Measurements from ENCODE around the gene LNX1.
"Not testable (repeated sequence)": the region's sequence is repeated elsewhere in the genome, so short reads cannot be mapped to it uniquely, and the experiment has no call there.

The LNX1 gene

DNA sequence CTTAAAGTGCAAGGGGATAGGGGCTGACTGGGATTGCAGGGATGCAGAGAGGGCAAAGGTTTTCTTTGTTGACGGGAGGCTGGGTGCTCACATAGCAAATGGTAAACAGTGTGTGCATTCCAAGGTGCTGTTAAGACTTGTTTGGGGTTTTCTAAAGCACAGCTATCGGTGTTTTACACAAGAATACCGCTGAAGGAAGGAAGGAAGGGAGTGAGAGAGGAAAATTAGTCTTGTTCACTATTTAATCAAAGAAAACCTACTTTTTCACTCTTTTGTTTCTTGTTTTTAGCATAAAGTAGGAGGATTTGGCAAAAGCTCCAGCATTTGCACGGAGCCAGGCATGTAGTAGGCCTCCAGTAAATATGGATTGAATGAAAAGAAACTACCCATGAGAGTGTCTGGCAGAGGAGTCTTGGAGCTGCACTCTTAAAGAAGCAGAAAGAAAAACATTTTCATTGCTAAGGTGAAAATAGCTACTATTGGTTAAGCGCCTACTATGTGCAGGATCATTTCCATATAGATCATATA lies 114.2 kb downstream of the LNX1 start:
- no peak overlapping the region for H3K4me3 ChIP-seq (replicated peaks; ENCODE audit: low read depth, low read length)
- no peak for DNase-seq (ENCODE audit: low read depth)

DNA sequence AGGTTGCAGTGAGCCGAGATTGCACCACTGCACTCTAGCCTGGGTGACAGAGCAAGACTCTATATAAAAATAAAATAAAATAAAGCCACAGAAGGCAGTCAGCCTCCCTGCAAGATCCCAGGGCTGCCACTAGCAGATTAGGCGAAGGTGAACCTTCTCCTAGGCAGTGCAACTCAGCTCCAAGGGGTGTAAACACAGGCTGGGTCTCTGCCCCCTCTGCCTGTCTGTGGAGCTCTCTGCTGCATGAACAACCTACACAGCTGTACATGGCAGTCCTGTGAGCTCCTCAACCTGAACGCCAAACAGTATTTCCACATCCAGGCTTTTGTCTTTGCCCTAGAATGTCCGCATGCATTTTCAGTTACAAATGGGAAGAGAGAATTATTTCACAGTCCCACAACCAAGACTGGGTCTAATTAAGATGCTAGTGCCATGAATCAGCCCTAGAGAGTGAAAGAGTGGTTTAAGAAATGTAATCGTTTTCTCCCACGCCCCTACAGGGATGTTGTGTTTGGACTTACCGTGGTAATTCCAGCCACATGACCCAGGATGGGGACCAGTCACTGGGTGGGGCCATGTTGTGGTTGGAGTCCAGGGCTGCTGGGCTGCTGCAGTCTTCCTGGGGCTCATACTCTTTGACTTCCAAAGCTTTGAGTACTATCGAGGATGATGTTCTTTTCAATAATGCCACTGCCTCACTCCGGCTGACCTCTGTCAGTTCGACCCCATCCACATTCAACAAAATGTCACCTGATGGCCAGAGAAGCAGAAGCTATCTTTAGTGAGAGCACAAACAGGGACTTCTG lies 114.9 kb downstream of the LNX1 start:
- TF ChIP-seq, protein P1, sequence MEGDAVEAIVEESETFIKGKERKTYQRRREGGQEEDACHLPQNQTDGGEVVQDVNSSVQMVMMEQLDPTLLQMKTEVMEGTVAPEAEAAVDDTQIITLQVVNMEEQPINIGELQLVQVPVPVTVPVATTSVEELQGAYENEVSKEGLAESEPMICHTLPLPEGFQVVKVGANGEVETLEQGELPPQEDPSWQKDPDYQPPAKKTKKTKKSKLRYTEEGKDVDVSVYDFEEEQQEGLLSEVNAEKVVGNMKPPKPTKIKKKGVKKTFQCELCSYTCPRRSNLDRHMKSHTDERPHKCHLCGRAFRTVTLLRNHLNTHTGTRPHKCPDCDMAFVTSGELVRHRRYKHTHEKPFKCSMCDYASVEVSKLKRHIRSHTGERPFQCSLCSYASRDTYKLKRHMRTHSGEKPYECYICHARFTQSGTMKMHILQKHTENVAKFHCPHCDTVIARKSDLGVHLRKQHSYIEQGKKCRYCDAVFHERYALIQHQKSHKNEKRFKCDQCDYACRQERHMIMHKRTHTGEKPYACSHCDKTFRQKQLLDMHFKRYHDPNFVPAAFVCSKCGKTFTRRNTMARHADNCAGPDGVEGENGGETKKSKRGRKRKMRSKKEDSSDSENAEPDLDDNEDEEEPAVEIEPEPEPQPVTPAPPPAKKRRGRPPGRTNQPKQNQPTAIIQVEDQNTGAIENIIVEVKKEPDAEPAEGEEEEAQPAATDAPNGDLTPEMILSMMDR (IDR thresholded peaks at IDR 0.05; ENCODE audit: low read length, missing control alignments) = no peak
- H3K4me3 ChIP-seq (replicated peaks; ENCODE audit: low read depth, low read length) = no peak overlapping the region
- peak; percentile 74 for DNase-seq (ENCODE audit: low read depth)

More for the DNA sequence above, 114.2 kb downstream of the LNX1 start:
- TF ChIP-seq, protein P1 (IDR thresholded peaks at IDR 0.05; ENCODE audit: low read length, missing control alignments) = no peak

DNA sequence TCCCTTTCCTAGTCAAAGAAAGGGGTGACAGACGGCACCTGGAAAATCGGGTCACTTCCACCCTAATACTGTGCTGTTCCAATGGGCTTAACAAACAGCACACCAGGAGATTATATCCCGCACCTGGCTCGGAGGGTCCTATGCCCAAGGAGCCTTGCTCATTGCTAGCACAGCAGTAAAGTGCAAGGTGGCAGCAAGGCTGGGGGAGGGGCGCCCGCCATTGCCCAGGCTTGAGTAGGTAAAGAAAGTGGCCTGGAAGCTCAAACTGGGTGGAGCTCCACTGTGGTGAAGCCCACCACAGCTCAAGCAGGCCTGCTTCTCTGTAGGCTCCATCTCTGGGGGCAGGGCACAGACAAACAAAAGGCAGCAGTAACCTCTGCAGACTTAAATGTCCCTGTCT lies 124.7 kb downstream of the LNX1 start:
- not testable (repeated sequence) for DNase-seq (ENCODE audit: low read depth); H3K4me3 ChIP-seq (replicated peaks; ENCODE audit: low read depth, low read length)

DNA sequence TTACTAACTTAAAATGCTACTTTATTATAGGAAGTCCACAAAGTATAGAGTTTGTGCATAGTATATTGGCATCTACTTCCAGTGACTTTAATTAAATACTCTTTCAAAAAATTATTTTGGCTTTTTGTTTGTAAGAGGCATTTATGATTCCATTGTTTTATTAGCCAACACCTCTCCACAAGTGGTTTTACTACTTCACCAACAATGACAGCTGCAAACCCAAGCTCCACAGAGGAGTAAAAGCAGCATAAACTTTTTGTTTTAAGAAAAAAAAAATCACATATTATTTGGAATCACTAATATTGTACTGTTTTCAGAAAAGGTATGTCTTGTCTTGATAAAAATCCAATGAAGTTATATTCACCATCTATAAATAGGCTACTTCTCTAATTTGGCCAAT lies 125.4 kb downstream of the LNX1 start:
- no peak overlapping the region for H3K4me3 ChIP-seq (replicated peaks; ENCODE audit: low read depth, low read length)
- TF ChIP-seq, protein P1 (IDR thresholded peaks at IDR 0.05; ENCODE audit: low read length, missing control alignments) = no peak
- DNase-seq (ENCODE audit: low read depth) = no peak

DNA sequence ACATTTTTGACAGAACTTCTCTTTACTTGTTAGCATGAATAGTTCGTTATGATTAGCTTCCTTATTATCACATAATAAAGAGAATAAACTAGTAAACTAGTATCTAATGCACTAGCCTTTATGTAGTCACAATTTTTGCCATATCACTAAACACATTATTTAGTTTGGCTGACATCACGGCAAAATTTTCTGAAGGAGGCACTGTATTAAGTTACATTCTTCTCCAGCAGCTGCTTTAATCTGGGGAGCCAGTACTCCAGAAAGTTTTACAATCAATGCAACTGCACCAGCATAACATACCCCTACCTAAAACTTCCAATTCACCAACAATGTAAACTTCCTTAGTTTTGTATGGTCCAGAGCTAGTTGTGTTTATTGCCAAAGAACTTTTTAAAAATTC lies 126.0 kb downstream of the LNX1 start:
- no peak for DNase-seq (ENCODE audit: low read depth)
- TF ChIP-seq, protein P1 (IDR thresholded peaks at IDR 0.05; ENCODE audit: low read length, missing control alignments) = no peak
- no peak overlapping the region for H3K4me3 ChIP-seq (replicated peaks; ENCODE audit: low read depth, low read length)

DNA sequence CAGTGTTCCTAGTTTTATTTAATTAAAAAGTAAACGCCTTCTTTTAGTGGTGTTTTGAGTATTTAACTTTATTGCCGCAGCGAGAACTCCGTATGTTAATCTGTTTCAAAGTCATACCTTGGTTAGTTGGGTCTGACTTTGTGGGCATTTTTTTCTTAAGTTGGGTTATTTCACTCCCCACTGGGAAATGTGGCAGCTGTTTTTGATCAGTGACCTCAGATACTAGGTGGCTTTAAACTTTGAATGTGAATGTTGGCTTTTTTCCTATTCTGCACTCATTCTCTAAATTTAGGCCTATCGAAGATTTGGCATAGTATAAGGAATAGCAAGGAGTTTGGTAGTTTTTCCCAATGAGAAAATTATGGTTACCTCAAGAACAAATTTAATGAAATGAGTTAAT lies 127.9 kb downstream of the LNX1 start:
- DNase-seq (ENCODE audit: low read depth) = no peak
- TF ChIP-seq, protein P1 (IDR thresholded peaks at IDR 0.05; ENCODE audit: low read length, missing control alignments) = no peak
- no peak overlapping the region for H3K4me3 ChIP-seq (replicated peaks; ENCODE audit: low read depth, low read length)

DNA sequence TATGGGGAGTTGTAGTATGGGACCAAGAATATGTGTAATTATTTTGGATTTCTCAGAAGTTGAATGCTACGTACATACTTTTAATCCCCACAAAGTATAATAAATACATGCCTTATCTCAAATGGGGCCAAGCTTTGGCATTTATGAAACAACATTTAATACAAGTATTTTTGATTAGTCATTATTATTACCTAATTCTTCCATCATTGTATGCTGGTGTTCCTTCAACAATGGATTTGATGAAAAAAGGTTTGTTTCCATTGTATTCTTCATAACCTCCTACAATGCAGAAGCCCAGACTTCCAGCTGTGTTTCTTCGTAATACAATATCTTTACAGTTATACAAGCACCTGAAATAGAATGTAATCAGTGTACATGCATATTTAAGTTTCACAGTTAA lies 130.0 kb downstream of the LNX1 start:
- TF ChIP-seq, protein P1 (IDR thresholded peaks at IDR 0.05; ENCODE audit: low read length, missing control alignments) = no peak
- no peak overlapping the region for H3K4me3 ChIP-seq (replicated peaks; ENCODE audit: low read depth, low read length)
- peak; percentile 75 for DNase-seq (ENCODE audit: low read depth)
